BLaER1 (cell line): ENCODE measurements around the gene KIAA0825.

Experiments used
- H3K27ac ChIP-seq: shearing (Covaris generic); formaldehyde crosslinking; 2 replicates; pipeline ENCODE4 v1.8.1; 2022
- H3K27me3 ChIP-seq: shearing (Covaris generic); formaldehyde crosslinking; 2 replicates; pipeline ENCODE4 v1.8.1; 2022
- H3K36me3 ChIP-seq: shearing (Covaris generic); formaldehyde crosslinking; 2 replicates; pipeline ENCODE4 v1.8.1; 2022
- H3K4me1 ChIP-seq: shearing (Covaris generic); formaldehyde crosslinking; 2 replicates; pipeline ENCODE4 v1.8.1; 2022
- H3K4me2 ChIP-seq: shearing (Covaris generic); formaldehyde crosslinking; 2 replicates; pipeline ENCODE4 v1.8.1; 2022
- H3K4me3 ChIP-seq: shearing (Covaris generic); formaldehyde crosslinking; 2 replicates; pipeline ENCODE4 v1.8.1; 2022
- H3K9ac ChIP-seq: shearing (Covaris generic); formaldehyde crosslinking; 2 replicates; pipeline ENCODE4 v1.8.1; 2022
- H3K9me3 ChIP-seq: shearing (Covaris generic); formaldehyde crosslinking; 2 replicates; pipeline ENCODE4 v1.8.1; 2022
- H4K20me1 ChIP-seq: shearing (Covaris generic); formaldehyde crosslinking; 2 replicates; pipeline ENCODE4 v1.8.1; 2022
- Cebpa-rat ChIP-seq: shearing (Covaris generic); IDR thresholded peaks from 2 replicates; pipeline ENCODE4 v1.8.1; 2022

Gene KIAA0825

GRCh38 chr5:94618493-94619328 lies at the start of gene KIAA0825, which contains the start of gene SLF1:
TSS of gene KIAA0825 (minus strand) at chr5:94618604. CDS start at chr5:94537126, 81,478 bp downstream.
TSS of gene SLF1 (plus strand) at chr5:94618669. CDS start at chr5:94628811, 10,142 bp downstream.
- Histone ChIP-seq H3K27me3 (no peaks in the 10 kb centered on the region), H4K20me1 (peaks cover 10% of the 10 kb centered on the region; the same call in 1 of the 2 replicates), H3K27ac (peak within 1 kb of the TSS; percentile 57), H3K4me3 (peak within 1 kb of the TSS; percentile 82), H3K4me1 (peaks cover 53% of the 10 kb centered on the region), H3K4me2 (peak within 1 kb of the TSS; percentile 83), H3K9ac (peak within 1 kb of the TSS; percentile 81), H3K9me3 (no peaks in the 10 kb centered on the region), H3K36me3 (no peaks in the 10 kb centered on the region)
- no peak for TF ChIP-seq Cebpa-rat

- TF ChIP-seq Cebpa-rat, result no peak
- H3K36me3 ChIP-seq, result peaks cover 49% of the 10 kb centered on the region
- no peak overlapping the region for H3K9ac ChIP-seq
- no peak overlapping the region for H3K4me2 ChIP-seq
- H3K27me3 ChIP-seq, result no peaks in the 10 kb centered on the region
- no peaks in the 10 kb centered on the region for H3K4me1 ChIP-seq
- H3K27ac ChIP-seq, result no peak overlapping the region
- no peaks in the 10 kb centered on the region for H4K20me1 ChIP-seq
- H3K9me3 ChIP-seq, result no peaks in the 10 kb centered on the region
- no peak overlapping the region for H3K4me3 ChIP-seq
These were observed 49.5 kb upstream of the KIAA0825 start for GRCh38 chr5:94667937-94668336.

DNA sequence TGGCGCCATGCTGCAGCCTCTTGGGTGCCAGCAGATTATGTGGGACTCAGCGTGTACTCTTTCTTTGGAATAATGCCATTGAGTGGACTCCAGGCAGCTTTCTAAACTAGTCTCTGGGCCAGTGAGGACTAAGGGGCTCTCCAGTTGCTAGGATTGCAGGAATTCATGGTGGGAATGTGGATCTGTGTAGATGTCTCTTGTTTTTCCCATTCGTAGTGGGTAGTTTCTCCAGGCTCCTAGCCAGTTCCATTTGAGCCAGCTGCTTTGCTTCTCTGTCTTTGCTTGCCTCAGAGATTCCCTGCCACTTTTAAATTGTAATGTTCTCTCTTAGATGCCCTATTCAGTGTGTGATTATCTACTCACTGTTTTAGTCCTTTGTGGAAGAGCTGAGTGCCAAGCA lies 42.7 kb upstream of the KIAA0825 start:
- Histone ChIP-seq H3K9ac (no peak overlapping the region), H3K4me1 (no peaks in the 10 kb centered on the region), H3K4me3 (no peak overlapping the region), H3K27ac (no peak overlapping the region), H3K27me3 (no peaks in the 10 kb centered on the region), H3K9me3 (peaks cover 30% of the 10 kb centered on the region), H3K4me2 (no peak overlapping the region), H3K36me3 (peaks cover 66% of the 10 kb centered on the region), H4K20me1 (no peaks in the 10 kb centered on the region)
- no peak for TF ChIP-seq Cebpa-rat

- no peaks in the 10 kb centered on the region for H4K20me1 ChIP-seq
These were observed 42.1 kb upstream of the KIAA0825 start for GRCh38 chr5:94660506-94660905.

DNA sequence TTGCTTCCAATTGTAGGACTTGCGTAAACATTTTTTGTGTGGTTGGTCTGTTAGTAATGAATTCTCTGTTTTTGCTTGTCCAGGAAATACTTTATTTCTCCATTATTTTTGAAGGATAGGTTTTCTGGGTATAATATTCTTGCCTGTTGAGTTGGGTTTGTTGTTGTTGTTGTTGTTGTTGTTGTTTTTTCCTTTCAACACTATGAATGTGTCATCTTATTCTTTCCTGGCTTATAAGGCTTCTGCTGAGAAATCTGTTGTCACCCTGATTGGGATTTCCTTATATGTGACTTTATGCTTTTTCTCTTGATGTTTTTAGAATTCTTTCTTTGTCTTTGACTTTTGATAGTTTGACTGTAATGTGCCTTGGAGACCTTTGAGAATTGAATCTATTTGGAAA lies 39.9 kb upstream of the KIAA0825 start:
- H4K20me1 ChIP-seq, result no peaks in the 10 kb centered on the region
- no peaks in the 10 kb centered on the region for H3K27me3 ChIP-seq
- no peak overlapping the region for H3K27ac ChIP-seq
- H3K4me3 ChIP-seq, result no peak overlapping the region
- H3K36me3 ChIP-seq, result peaks cover 70% of the 10 kb centered on the region
- H3K4me1 ChIP-seq, result no peaks in the 10 kb centered on the region
- H3K9me3 ChIP-seq, result peaks cover 44% of the 10 kb centered on the region
- no peak overlapping the region for H3K9ac ChIP-seq
- H3K4me2 ChIP-seq, result no peak overlapping the region
- TF ChIP-seq Cebpa-rat, result no peak

More at GRCh38 chr5:94660506-94660905, 42.1 kb upstream of the KIAA0825 start:
- TF ChIP-seq Cebpa-rat, result no peak
- peaks cover 67% of the 10 kb centered on the region for H3K36me3 ChIP-seq
- no peaks in the 10 kb centered on the region for H3K4me1 ChIP-seq
- H3K4me3 ChIP-seq, result no peak overlapping the region
- H3K27me3 ChIP-seq, result no peaks in the 10 kb centered on the region
- H3K27ac ChIP-seq, result no peak overlapping the region
- H3K9me3 ChIP-seq, result peaks cover 36% of the 10 kb centered on the region
- no peak overlapping the region for H3K9ac ChIP-seq
- H3K4me2 ChIP-seq, result no peak overlapping the region

DNA sequence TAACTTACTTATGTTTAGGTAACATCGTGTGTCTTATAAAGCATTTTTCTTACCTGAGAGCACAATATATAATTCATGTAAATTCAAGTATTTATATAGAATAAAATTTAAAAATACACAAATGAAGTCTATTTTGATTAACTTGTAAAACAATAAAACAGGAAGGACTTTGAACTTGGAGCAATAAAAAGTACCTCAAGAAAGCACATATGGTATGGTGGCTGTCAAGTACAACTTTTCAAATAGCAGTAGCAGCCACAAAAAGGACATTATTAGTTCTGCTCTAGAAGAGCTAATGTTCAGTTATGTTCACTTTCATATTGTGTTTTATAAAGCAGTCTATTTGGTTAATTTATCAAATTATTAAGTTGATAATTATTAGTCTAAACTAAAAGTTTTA lies 31.5 kb upstream of the KIAA0825 start:
- H3K4me1 ChIP-seq, result no peaks in the 10 kb centered on the region
- H3K9ac ChIP-seq, result no peak overlapping the region
- no peaks in the 10 kb centered on the region for H3K27me3 ChIP-seq
- H4K20me1 ChIP-seq, result no peaks in the 10 kb centered on the region
- no peak overlapping the region for H3K4me3 ChIP-seq
- H3K36me3 ChIP-seq, result peaks cover 53% of the 10 kb centered on the region
- no peak for TF ChIP-seq Cebpa-rat
- H3K27ac ChIP-seq, result no peak overlapping the region
- peaks cover 1% of the 10 kb centered on the region; the same call in 1 of the 2 replicates for H3K9me3 ChIP-seq
- no peak overlapping the region for H3K4me2 ChIP-seq

DNA sequence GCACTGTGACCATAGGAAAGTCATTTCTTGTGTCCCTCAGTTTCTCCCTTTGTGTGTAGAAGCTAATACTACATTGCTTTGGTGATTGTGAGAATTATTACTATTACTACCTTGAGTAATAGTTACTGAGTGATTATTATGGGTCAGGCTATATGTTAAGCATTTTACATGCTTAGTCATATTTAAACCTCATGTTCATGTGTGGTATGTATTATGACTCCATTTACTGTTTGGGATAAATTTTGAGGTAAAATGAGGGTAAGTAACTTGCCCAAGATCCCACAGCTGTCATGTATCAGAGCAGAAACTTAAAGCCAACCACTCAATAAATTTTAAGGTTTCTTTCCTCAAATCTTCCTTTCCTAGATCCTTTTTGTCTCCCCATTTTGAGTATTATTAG lies 28.4 kb upstream of the KIAA0825 start:
- H3K9me3 ChIP-seq, result peaks cover 3% of the 10 kb centered on the region; the same call in 1 of the 2 replicates

GRCh38 chr5:94645053-94645452 lies 26.6 kb upstream of the KIAA0825 start:
- Histone ChIP-seq H3K36me3 (peaks cover 61% of the 10 kb centered on the region), H4K20me1 (no peaks in the 10 kb centered on the region), H3K4me3 (no peak overlapping the region), H3K9ac (no peak overlapping the region), H3K27ac (no peak overlapping the region), H3K4me2 (no peak overlapping the region), H3K27me3 (no peaks in the 10 kb centered on the region), H3K9me3 (peaks cover 16% of the 10 kb centered on the region), H3K4me1 (no peaks in the 10 kb centered on the region)
- TF ChIP-seq Cebpa-rat, result no peak

More for the DNA sequence above, 28.4 kb upstream of the KIAA0825 start:
- Histone ChIP-seq H3K27ac (no peak overlapping the region), H3K9ac (no peak overlapping the region), H3K4me3 (no peak overlapping the region), H4K20me1 (no peaks in the 10 kb centered on the region), H3K27me3 (no peaks in the 10 kb centered on the region), H3K36me3 (peaks cover 47% of the 10 kb centered on the region), H3K4me2 (no peak overlapping the region), H3K4me1 (no peaks in the 10 kb centered on the region)
- TF ChIP-seq Cebpa-rat, result no peak

DNA sequence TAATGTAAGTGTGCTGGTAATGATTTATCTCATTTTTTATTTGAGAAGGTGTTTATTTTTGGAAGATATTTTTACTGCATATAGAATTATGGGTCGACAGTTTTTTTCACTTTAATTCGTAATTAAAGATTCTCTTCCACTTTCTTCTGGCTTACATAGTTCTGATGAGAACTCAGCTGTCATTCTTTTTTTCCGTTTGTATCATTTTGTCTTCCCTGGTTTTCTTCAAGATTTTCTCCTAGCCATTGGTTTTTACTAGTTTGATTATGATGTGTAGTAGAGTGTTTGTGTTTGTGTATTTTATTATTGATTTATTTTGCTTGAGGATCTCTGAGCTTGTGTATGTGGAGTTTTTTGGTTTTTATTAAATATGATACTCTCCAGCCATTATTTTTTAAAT lies 21.8 kb upstream of the KIAA0825 start:
- no peak overlapping the region for H3K4me2 ChIP-seq
- no peak for TF ChIP-seq Cebpa-rat
- H3K4me1 ChIP-seq, result no peaks in the 10 kb centered on the region
- H3K27ac ChIP-seq, result no peak overlapping the region
- H3K27me3 ChIP-seq, result no peaks in the 10 kb centered on the region
- H3K9ac ChIP-seq, result no peak overlapping the region
- no peaks in the 10 kb centered on the region for H4K20me1 ChIP-seq
- peaks cover 65% of the 10 kb centered on the region for H3K9me3 ChIP-seq
- H3K4me3 ChIP-seq, result no peak overlapping the region
- peaks cover 84% of the 10 kb centered on the region for H3K36me3 ChIP-seq

GRCh38 chr5:94632024-94632423 lies 13.6 kb upstream of the KIAA0825 start:
- 0 out of 2 replicates have a peak overlapping the region, but pooled peaks have one; percentile 10 for H3K27ac ChIP-seq
- no peaks in the 10 kb centered on the region for H4K20me1 ChIP-seq
- no peaks in the 10 kb centered on the region for H3K27me3 ChIP-seq
- peaks cover 19% of the 10 kb centered on the region for H3K4me1 ChIP-seq
- no peak overlapping the region for H3K9ac ChIP-seq
- peak overlapping the region; percentile 54 for H3K4me2 ChIP-seq
- H3K4me3 ChIP-seq, result peak overlapping the region; percentile 37; the same call in 1 of the 2 replicates
- TF ChIP-seq Cebpa-rat, result no peak
- H3K9me3 ChIP-seq, result peaks cover 54% of the 10 kb centered on the region
- H3K36me3 ChIP-seq, result peaks cover 67% of the 10 kb centered on the region
